ENCODE measurements around the gene CDR2.
"Not testable (repeated sequence)": the region's sequence is repeated elsewhere in the genome, so short reads cannot be mapped to it uniquely, and the experiment has no call there.

Gene CDR2

DNA sequence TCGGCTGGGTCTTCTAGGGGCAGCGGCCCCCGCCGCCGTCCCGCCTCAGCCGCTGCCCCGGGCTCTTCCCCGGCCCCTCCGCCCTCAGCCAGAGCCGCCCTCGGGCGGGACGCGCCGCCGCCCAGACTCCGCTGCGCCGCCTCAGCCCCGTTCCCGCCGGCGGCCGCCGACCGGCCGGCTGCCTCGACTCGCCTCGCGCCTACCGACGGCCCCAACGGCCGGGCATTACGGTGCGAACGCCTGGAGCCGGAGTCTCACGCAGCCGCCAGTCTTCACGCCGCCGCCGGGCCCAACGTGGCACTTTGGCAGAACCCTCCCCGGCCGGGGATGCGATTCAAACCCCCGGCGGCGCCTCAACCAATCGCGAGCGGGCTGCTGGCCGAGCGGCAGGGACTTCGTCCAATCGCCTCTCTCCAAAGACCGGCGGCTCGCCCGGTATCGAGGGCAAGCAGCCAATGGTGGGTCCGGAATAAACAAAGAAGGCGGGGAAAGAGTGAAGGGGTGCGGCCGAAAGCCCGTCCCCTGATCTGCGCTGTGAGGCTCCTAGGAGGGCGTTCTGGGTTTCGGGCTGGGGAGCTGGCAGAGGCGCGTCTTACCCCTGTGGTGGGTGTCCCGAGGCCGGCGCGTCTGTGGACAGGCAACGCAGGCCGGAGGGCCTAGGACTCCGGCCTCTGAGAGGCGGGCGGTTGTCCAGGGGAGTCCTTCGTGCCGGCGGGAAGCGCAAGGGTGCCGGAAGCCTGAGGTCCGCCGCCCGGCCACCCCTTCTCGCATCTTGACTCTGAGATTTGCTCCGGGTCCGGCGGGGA lies at the start of gene CDR2:
CDR2 (minus strand) TSS at position 309 of the 806 bp plus-strand sequence. CDS start 310 bp downstream, outside the sequence.
- DNase-seq (ENCODE audit: low spot score) = peak; percentile 99

DNA sequence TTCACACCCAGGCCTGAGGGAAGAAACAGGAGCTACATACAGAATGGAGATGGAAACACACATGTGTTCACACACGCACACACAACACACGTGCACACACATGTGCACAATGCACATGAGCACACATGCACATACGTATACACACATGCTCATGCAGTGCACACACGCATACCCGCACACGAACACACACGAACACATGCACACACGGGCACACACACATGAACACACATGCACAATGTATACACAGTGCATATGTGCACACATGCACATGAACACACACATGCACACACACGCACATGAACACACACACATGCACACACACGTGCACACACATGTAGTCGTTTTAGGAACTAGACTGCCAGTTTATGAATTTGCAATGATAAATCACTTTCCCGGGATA lies 49.3 kb upstream of the CDR2 start:
- DNase-seq (ENCODE audit: low spot score) = no peak

DNA sequence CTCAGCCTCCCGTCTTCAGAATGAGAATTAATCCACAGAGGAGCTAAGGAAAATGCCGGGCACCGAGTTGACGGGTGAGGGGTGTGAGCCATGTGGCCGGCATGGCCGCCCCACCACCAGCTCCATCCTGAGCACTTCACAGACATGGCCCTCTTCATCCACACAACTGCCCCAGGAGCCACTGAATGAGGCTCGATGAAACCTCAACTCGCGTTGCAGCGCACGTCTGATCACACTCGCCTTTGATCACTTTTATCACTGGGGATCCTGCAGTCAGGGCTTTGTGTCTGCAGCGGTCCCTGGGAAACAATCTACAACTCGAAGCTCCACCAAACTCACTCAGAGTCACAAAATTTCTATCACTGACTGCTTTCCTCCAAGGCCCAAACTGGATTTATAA lies 46.7 kb upstream of the CDR2 start:
- DNase-seq (ENCODE audit: low spot score) = no peak

DNA sequence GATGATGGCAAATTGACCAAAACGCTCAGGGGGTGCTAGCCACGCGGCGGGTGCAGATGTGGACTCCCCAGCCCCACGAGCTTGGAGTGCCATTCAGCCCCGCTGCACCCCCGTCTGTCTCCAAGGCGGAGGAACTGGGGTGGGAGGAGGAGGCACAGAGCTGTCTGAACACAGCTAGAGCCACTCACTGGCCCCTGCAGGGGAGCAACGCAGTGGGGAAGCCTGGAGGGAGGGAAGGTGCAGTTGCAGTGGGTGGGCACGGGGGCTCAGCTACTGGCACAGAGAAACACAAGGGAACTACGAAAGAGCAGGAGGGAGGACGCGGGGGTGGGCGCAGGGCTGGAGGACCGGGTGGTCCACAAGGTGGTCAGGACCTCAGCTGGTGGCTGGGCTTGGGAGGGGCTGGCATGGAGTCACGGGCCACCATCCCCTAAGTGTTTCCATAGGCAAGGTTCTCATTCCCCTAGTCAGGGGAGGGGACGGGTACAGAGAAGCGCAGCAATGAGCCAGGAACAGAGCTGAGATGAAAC lies 46.3 kb upstream of the CDR2 start:
- no peak for DNase-seq (ENCODE audit: low spot score)

DNA sequence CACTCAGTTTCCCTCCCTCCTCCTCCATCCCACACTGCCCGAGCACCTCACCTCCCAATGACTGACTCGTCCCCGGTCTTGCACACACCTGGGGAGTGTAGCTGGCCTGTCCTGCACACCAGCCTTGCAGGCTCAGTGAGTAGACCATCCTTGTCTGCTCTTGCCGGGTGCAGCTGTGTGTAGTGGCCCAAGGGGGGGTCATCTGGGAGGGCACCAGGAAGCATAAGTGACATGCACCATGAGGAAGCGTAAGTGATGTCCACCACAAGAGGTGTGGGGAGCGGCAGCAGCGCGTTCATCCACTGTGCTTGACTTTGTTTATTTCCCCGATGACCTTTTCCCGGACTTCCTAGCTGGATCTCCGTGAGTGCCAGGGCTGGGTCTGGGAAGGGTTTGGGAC lies 45.5 kb upstream of the CDR2 start:
- DNase-seq (ENCODE audit: low spot score) = no peak

DNA sequence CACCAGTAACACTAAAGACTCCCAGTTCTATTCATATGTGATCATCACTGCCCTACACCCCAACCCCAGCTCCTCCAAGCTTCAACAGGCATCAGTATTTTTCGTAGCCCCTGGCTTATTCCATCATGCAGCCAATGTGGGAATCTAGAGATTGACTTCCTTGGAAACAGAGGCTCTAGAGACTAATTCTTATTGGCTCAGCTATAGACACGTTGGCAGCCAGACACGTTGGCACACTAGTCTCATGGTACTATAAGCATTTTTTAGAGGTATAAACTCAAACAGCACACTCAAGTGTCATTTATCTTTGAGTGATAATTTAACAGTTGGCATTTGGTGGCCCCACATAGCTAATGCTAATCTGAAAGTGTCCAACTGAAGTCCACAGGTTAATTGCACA lies 44.4 kb upstream of the CDR2 start:
- DNase-seq (ENCODE audit: low spot score) = no peak

DNA sequence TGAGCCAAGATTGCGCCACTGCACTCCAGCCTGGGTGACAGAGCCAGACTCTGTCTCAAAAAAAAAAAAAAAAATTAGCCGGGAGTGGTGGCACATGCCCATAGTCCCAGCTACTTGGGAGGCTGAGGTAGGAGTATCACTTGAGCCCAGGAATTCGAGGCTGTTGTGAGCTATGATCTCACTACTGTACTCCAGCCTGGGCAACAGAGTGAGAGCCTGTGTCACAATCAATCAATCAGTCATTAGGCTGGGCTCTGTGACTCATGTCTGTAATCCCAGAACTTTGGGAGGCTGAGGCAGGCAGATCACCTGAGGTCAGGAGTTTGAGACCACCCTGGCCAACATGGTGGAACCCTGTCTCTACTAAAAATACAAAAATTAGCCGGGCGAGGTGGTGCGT lies 43.4 kb upstream of the CDR2 start:
- not testable (repeated sequence) for DNase-seq (ENCODE audit: low spot score)

DNA sequence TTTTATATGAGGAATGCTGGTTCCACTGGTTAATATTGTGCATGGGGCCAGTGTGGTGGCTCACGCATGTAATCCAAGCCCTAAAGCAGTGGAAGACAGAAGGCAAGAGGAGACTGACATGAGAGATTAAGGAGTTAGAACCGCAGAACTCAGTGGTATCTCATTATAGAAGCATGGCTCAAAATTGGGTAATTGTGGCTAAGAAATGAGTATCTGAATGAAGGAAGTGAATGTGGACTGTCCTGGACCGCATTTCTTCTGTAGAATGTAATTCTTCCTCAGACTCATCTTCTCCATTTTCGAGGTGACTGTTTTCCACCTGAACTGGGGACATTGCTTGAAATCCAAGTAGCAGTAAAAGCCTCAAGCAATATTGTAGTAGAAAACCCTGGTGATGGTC lies 42.6 kb upstream of the CDR2 start:
- DNase-seq (ENCODE audit: low spot score) = no peak

DNA sequence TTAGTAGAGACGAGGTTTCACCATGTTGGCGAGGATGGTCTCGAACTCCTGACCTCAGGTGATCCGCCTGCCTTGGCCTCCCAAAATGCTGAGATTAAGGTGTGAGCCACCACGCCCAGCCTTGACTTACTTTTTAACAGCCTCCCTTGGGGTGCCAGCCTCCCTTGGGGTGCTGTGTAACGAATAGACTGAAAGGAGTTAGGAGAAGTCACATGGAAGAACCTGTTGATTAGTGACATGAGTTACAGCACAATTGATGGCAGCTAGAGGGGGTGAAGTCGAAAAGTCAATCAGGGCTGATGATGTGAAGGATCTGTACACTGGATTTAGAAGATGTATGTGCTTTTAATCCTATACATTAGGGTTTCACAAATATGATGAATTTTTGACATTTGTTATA lies 39.4 kb upstream of the CDR2 start:
- DNase-seq (ENCODE audit: low spot score) = no peak

DNA sequence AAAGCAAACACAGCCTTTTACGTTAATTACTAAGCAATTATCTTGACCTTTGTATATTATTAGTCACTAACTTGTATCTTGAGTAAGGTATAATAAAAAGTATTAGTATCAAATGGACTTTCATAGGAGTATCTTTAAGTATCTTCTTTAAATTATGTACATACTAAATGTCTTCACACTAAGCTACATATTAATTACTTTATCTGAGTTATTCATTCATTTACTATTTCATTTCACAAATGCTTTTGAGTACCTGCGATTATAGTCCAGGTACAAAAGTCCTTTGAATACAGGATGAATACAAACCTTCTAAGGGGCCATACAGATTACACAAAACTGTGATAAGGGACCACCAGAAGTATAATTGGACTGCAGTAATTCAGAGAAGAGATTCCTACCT lies 33.1 kb upstream of the CDR2 start:
- no peak for DNase-seq (ENCODE audit: low spot score)

DNA sequence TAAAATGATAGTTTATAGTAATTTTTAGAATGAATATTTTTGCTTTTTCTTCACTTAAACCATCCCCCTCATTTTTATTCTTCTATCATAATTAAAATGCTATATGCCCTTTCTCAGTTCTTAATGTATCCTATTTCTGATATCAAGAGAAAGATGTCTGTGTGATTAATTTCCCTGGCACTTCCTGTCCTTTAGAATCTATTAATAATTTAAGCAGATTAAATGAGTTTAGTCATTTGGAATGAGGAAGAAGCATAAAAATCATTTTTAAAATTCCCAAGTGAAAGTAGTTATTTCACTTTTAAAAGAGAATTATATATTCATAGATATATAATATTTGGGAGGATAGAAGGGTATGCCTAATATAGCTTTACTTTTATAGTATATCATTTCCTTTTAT lies 27.8 kb upstream of the CDR2 start:
- no peak for DNase-seq (ENCODE audit: low spot score)

DNA sequence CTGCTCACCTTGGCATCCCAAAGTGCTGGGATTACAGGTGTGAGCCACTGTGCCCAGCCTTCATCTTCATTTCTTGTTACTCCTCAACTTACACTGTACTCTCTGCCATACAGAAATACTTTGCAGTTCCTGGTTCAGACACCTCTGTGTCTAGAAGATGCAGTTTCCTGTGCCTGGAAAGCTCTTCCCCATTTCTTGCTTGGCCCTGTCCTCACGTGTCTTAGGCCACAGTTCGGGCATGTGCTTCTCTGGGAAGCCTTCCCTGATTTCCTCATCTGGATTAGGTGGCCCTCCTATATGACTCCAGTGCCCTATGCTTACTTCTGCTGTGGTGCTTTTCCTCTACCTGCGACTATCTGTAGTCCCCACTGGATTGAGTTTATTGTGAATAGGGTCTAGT lies 26.5 kb upstream of the CDR2 start:
- DNase-seq (ENCODE audit: low spot score) = no peak

DNA sequence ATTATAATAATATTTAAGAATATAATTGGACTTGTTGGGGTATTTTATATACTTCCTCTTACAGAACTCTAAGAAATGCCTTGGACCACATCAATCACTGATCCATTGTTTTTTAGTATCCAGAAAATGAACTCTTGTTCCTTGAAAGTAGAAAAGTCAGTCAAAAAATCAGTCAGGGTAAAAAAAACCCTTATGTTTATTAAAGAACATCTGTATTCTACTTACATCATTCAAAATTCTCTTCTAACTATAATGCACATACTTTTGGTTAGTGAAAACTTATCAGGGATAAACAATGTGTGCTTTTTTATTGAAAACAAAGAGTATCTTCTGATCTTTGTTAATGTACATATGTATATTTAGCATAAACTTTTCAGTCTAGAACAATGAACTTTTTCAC lies 23.5 kb upstream of the CDR2 start:
- no peak for DNase-seq (ENCODE audit: low spot score)

DNA sequence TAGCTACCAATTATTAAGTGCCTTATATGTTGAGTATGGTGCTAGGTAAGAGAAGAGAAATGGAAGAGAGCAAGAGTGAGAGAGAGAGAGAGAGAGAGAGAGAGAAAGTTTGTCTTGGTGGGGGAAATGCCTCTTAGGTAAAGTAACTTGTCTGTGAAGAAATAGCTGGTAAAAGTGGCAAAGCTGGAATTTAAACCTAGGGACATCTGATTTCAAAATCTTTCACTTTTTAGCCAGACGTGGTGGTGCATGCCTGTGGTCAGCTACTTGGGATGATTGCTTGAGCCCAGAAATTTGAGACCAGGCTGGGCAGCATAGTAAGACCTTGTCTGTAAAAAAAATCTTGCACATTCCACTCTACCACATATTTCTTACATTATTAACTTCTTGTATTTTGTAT lies 23.0 kb upstream of the CDR2 start:
- DNase-seq (ENCODE audit: low spot score) = no peak

DNA sequence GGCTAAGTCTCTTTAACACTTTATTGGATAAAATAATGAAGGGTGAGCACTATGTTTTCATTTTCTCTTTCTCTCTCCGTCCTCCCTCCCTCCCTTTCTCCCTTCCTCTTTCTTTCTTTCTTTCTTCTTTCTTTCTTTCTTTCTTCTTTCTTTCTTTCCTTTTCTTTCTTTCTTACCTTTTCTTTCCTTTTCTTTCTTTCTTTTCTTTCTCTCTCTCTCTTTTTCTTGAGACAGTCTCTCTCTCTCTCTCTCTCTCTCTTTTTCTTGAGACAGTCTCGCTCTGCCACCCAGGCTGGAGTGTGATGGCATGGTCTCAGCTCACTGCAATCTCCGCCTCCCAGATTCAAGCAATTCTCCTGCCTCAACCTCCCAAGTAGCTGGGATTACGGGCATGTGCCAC lies 21.5 kb upstream of the CDR2 start:
- DNase-seq (ENCODE audit: low spot score) = no peak

DNA sequence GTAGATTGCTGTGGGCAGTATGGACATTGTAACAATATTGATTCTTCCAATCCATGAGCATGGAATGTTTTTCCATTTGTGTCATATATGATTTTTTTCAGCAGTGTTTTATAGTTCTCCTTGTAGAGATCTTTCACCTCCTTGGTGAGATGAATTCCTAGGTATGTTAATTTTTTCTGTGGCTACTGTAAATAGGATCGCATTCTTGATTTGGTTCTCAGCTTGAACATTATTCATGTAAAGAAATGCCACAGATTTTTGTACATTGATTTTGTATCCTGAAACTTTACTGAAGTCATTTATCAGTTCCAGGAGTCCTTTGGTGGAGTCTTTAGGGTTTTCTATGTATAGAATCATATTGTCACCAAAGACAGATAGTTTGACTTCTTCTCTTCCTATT lies 19.7 kb upstream of the CDR2 start:
- no peak for DNase-seq (ENCODE audit: low spot score)

DNA sequence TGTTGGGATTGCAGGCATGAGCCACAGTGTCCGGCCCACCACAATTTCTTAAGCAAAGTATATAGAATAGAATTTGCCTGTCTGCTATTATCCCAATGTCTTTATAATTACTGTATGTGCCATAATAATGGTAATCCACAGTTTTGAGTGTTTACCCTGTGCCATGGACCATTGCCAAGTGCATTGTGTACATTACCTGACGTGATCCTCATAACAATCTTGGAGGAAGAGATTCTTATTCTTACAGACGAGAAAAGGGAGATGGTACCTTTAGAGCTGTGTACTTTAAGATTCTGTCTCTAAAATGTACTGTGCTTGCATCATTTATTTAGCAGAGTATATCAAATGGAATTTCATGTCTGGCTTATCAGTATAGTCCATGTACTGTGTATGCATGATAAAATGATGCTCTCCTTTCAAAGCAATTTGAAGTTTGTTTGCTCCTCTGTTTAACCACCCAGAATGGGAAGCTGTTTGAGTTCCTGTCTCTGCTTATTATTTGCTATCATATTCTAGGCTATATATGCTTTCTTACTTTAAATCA lies 13.8 kb upstream of the CDR2 start:
- no peak for DNase-seq (ENCODE audit: low spot score)

DNA sequence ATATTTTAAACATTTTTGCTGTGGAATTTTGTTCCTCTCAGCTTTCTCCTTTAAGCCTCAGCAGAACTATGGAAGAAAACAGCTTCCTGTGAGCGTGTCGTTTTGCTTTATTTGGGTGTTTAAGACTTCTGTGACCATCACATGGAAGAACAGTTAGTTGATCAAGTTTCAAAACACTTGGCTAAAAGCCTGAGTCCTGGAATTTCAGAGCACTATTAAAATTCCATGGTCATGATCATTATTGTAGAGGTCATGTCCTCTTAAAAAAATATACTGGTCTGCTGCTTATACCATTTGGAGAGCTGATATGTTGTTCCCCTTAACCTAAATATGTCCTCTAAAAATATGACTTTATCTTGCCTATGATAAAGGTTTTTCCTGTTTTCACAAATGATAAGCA lies 12.6 kb upstream of the CDR2 start:
- no peak for DNase-seq (ENCODE audit: low spot score)

DNA sequence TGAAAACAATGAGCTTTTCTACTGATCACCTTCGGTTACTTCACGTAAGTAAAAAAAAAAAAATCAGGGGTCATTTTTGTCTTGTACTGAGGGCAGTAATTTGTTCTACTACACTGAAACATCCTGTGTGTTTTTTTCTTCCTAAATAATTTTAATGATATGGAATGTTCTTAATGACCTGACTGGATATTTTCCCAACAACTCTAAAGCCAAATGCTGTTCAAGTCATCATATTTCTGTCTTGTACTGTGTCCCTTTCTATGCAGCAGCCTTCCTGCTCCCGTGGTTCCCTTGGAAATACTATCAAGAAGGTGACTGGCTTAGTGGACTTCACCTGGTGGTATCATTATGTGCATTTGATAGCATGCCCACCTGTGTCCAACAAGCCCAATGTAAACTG lies 10.8 kb upstream of the CDR2 start:
- DNase-seq (ENCODE audit: low spot score) = no peak

DNA sequence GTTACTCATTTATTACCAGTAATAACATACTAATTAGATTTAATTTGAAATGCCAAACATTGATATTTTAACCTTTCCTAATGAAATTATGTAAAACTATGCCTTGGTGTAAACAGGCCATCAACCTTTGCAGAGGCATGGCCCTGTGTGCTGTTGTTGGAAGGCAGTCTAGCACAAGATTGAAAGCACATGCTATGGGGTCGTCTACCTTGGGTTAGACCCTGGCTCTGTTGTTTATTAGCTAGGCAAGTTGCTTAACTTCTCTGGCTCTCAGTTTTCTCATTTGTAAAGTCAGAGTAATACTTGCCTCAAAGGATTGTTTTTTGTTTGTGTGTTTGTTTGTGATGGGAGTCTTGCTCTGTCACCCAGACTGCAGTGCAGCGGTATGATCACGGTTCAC lies 9.4 kb upstream of the CDR2 start:
- DNase-seq (ENCODE audit: low spot score) = no peak

DNA sequence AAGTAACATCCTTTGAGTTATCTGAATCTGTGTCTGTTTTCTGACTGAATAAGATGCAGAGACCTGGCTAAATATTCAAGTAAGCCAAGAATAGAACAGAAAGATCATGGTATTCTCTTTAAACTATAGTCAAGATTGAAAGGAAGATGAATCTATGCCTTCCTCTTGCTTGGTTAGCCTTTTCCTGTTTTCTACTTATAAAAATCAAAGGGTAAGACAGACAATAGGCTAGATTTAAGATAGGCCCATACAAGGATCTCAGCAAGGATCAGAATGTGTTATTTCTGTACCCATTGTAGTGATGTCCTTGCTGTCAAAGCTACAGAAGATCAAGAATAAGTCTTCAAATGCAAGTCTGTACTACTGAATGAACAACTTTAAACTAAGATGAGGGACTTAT lies 7.0 kb upstream of the CDR2 start:
- DNase-seq (ENCODE audit: low spot score) = no peak

DNA sequence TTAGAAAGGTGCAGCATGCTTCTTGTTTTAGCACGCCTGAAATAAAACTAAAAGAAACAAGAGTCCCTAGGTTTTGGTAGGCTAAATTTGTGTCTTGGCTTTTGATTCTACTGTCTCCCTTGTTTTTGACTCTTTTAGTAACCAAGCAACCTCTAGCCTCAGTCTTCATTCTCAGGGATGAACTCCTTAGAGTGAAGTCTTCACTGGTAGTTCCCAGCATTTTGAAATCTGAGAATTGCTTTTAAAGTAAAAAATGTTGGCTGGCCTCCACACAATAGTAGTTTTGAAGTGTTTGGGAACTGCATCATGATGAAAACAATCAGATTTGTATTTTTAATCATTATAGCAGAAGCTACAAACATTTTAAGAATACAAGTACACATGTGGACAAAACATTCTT lies 6.1 kb upstream of the CDR2 start:
- DNase-seq (ENCODE audit: low spot score) = no peak

DNA sequence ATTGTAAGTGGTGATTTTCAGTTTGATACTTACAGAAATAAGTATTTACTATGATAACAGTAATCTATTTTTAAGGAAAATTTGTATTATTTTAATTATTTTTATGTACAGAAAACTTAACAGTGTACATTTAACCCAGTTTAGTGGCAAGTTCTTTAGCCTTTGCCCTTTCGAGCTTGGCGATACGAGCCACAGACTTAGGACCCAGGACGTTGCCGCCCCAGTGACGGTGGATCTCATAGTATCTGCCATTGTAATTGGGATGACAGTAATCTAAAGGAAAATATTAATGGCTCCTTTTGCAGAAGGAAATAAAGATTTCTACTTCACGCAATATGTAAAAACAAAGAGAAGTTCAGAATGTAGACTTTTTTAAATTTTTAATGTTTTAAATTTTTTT lies 5.2 kb upstream of the CDR2 start:
- no peak for DNase-seq (ENCODE audit: low spot score)

Measured in HuH-7 (cell line).